ENCODE data around the gene VN1R5.

The VN1R5 gene

DNA sequence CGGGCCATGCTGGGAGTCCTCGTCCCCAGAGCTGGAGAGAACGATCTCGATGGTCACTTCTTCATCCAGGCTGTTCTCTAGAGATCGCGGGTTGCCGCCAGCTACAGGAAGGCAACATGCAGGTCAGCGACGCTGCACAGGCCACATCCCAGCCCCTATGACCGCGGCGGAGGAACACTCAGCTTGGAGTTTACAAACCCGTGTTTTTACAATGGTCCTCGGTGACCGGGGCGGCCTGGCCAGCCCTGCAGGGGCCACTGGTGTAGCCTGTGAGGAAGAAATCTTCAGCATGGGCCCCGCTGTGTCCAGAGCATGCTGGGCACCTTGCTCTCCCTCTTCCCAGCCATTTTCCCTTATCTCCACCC is 45.3 kb downstream of the VN1R5 start:
- no peak for DNase-seq

DNA sequence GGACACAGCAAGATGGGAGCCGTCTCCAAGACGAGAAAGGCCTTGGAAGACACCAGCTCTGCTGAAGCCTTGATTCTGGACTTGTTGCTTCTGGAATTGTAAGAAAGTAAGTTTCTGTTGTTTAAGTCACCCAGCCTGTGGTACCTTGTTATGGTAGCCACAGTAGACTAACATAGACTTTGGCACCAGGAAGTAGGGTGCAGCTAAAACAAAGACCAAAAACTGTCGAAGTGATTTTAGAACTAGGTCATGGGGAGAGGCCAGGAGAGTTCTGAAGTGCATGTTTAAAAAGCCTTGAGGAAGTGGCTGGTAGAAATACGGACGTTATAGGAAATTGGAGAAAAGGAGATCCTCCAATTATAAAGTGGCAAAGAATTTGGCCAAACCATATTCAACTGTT is 47.3 kb downstream of the VN1R5 start:
- DNase-seq, result no peak

DNA sequence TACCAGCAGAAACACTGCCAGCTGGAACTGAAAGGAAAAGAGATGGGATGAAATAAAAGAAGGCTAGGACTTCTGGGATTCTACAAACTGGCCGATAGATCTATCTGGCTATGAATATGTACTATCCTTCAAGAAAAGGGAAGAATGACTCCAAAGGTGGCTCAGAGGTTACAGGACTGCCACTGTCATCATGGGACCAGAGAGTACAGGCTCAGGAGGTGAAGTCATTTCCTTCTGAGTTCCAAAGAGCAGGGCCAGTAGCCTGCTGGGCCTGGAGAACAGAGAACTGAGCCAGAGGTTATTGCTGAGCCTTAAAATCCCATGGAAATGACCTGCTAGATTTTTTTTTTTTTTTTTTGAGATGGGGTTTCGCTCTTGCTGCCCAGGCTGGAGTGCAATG is 48.2 kb downstream of the VN1R5 start:
- no peak for DNase-seq
